Loucy (cell line): ENCODE data around the gene RNF44.

Experiments
- CTCF ChIP-seq: fragments of 200-600 bp; sonication (generic); conservative IDR thresholded peaks from 2 replicates; pipeline ENCODE4 v1.5.1; 2014; ENCODE audit warnings: mild to moderate bottlenecking, antibody characterized with exemption, low read length
- EZH2phosphoT487 ChIP-seq: fragments of 200-600 bp; IDR thresholded peaks from 2 replicates; pipeline ENCODE4 v1.6.1; 2018; ENCODE audit warnings: antibody characterized with exemption, mild to moderate bottlenecking, moderate library complexity, borderline replicate concordance

GRCh38 chr5:176575488-176576422 is 38.6 kb upstream of the RNF44 start:
- TF ChIP-seq CTCF (no peak), EZH2phosphoT487 (no peak)
